HEK293T (cell line): ENCODE results near the gene PPP2R5C.

Experiments used
- CTCF ChIA-PET: fragments of 350-600 bp; formaldehyde crosslinking; extraction: SDS; loops from one replicate; lab custom pipeline; 2021; ENCODE audit warnings: antibody characterized with exemption, inconsistent platforms; lab: Yijun Ruan, JAX
- POLR2A ChIA-PET: fragments of 350-600 bp; formaldehyde crosslinking; extraction: SDS; loops from one replicate; lab custom pipeline; 2020; ENCODE audit warnings: antibody characterized with exemption, inconsistent platforms; lab: Yijun Ruan, JAX
- DNase-seq: peaks from one replicate; pipeline ENCODE4 v3.0.0; 2012; ENCODE audit warnings: mixed read lengths; ENCODE audit errors: extremely low spot score
- ARNT ChIP-seq: fragments of 450-650 bp; IDR thresholded peaks from 2 replicates; pipeline ENCODE4 v1.6.1; 2017; ENCODE audit warnings: mild to moderate bottlenecking
- BHLHE40 ChIP-seq: fragments of 450-650 bp; IDR thresholded peaks from 2 replicates; pipeline ENCODE4 v1.6.1; 2016; ENCODE audit warnings: mild to moderate bottlenecking, moderate library complexity, borderline replicate concordance
- CTBP1 ChIP-seq: fragments of 450-650 bp; IDR thresholded peaks from 2 replicates; pipeline ENCODE4 v1.6.1; 2016; ENCODE audit warnings: borderline replicate concordance
- ELF4 ChIP-seq: fragments of 450-650 bp; IDR thresholded peaks from 2 replicates; pipeline ENCODE4 v1.6.1; 2017; ENCODE audit warnings: antibody characterized with exemption
- FOXA1 ChIP-seq: fragments of 450-650 bp; IDR thresholded peaks from 2 replicates; pipeline ENCODE4 v1.6.1; 2016; ENCODE audit warnings: mild to moderate bottlenecking
- FOXK2 ChIP-seq: fragments of 450-650 bp; IDR thresholded peaks from 2 replicates; pipeline ENCODE4 v1.6.1; 2016; ENCODE audit warnings: mild to moderate bottlenecking
- FOXM1 ChIP-seq: fragments of 450-650 bp; IDR thresholded peaks from 2 replicates; pipeline ENCODE4 v1.6.1; 2017; ENCODE audit warnings: mild to moderate bottlenecking, borderline replicate concordance
- HDGF ChIP-seq: fragments of 450-650 bp; IDR thresholded peaks from 2 replicates; pipeline ENCODE4 v1.6.1; 2017; ENCODE audit warnings: antibody characterized with exemption, borderline replicate concordance
- L3MBTL2 ChIP-seq: fragments of 450-650 bp; conservative IDR thresholded peaks from 2 replicates; pipeline ENCODE4 v1.6.1; 2016; ENCODE audit warnings: mild to moderate bottlenecking
- LEF1 ChIP-seq: fragments of 450-650 bp; IDR thresholded peaks from 2 replicates; pipeline ENCODE4 v1.6.1; 2017; ENCODE audit warnings: mild to moderate bottlenecking, borderline replicate concordance
- NFRKB ChIP-seq: fragments of 450-650 bp; IDR thresholded peaks from 2 replicates; pipeline ENCODE4 v1.6.1; 2016; ENCODE audit warnings: mild to moderate bottlenecking, moderate library complexity
- PKNOX1 ChIP-seq: fragments of 450-650 bp; IDR thresholded peaks from 2 replicates; pipeline ENCODE4 v1.6.1; 2016
- SP1 ChIP-seq: fragments of 450-650 bp; IDR thresholded peaks from 2 replicates; pipeline ENCODE4 v1.6.1; 2017
- SUZ12 ChIP-seq: fragments of 450-650 bp; IDR thresholded peaks from 2 replicates; pipeline ENCODE4 v1.6.1; 2016; ENCODE audit warnings: mild to moderate bottlenecking
- TARDBP ChIP-seq: fragments of 450-650 bp; IDR thresholded peaks from 2 replicates; pipeline ENCODE4 v1.6.1; 2016
- ZNF384 ChIP-seq: fragments of 450-650 bp; IDR thresholded peaks from 2 replicates; pipeline ENCODE4 v1.6.1; 2016

PPP2R5C gene

DNA sequence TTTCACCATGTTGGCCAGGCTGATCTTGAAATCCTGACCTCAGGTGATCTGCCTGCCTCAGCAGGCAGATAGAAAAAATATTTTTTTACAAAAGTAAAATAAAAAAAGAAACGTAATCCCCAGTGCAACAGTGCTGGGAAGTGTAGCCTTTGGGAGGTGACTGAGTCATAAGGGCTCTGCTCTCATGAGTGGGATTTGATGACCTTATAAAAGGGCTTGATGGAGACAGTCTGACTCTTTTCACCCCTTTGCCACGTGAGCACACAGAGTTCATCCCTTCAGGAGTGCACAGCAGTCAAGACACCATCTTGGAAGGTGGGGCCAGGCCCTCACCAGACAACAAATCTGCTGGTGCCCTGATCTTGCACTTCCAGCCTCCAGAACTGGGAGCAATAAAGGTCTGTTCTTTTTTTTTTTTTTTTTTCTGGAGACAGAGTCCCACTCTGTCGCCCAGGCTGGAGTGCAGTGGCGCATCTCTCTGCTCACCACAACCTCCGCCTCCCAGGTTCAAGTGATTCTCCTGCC is 178.2 kb downstream of the PPP2R5C start:
- ChIA-PET CTCF (no interaction called here), POLR2A (no interaction called here)
- TF ChIP-seq HDGF (no peak), FOXK2 (no peak)
- DNase-seq: no peak

- TF ChIP-seq ELF4 (no peak), HDGF (no peak), FOXK2 (no peak), SP1 (no peak), ARNT (no peak), NFRKB (no peak)
- ChIA-PET CTCF (interaction anchor here (0.7 kb wide), 1 partner anchor 8 kb away, joined by 3 read pairs; no protein-coding TSS in a partner anchor), POLR2A (no interaction called here)
- DNase-seq: no peak
Observed at GRCh38 chr14:101944451-101944850, 182.9 kb downstream of the PPP2R5C start.

DNA sequence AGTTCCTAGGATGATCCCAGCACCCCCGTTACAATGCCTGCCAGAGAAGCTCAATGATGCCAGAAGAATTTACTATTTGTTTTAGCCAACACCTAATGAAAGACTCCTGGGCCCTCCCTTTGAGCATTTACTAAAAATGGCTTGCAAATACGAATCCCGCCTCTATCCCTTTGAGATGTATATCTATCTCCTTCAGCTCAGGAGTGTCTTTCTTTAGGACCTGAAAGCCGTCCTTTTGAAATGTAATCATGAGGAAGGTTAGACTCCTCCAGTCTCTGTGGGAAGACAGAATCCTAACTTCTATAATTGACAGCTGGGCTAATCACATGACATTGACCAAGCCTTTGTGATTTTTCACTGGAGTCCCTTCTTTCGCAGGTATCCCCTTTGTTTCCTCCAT is 183.7 kb downstream of the PPP2R5C start:
- TF ChIP-seq ELF4: no peak
- no peak for TF ChIP-seq ZNF384
- no peak for TF ChIP-seq ARNT
- TF ChIP-seq NFRKB: no peak
- TF ChIP-seq L3MBTL2: no peak
- TF ChIP-seq FOXK2: no peak
- TF ChIP-seq TARDBP: no peak
- TF ChIP-seq HDGF: no peak
- TF ChIP-seq FOXM1: no peak
- no peak for TF ChIP-seq SP1
- TF ChIP-seq SUZ12: no peak
- TF ChIP-seq LEF1: no peak
- no peak for TF ChIP-seq PKNOX1
- TF ChIP-seq BHLHE40: no peak
- TF ChIP-seq FOXA1: no peak
- TF ChIP-seq CTBP1: no peak
- ChIA-PET CTCF (no interaction called here), POLR2A (no interaction called here)
- DNase-seq: no peak

GRCh38 chr14:101947577-101947903 is 186.0 kb downstream of the PPP2R5C start:
- TF ChIP-seq ELF4 (no peak), SP1 (no peak), LEF1 (no peak)
- DNase-seq: no peak
- CTCF ChIA-PET: no interaction called here
- POLR2A ChIA-PET: interaction anchor here (0.6 to 2.7 kb wide), 10 partner anchors 10 to 240 kb away, joined by 3 to 18 read pairs (median 7); partner anchors contain the start of gene DYNC1H1

GRCh38 chr14:101947904-101948665 is 186.6 kb downstream of the PPP2R5C start:
- ChIA-PET POLR2A (interaction anchor here (0.6 to 2.7 kb wide), 16 partner anchors 9 to 241 kb away, joined by 3 to 18 read pairs (median 4); partner anchors contain the start of gene DYNC1H1), CTCF (interaction anchor here (1.2 kb wide), 1 partner anchor 13 kb away, joined by 7 read pairs; no protein-coding TSS in a partner anchor)
- DNase-seq: peak; percentile 99
- TF ChIP-seq PKNOX1 (peak; percentile 91), SP1 (peak; percentile 94), FOXK2 (no peak), L3MBTL2 (peak; percentile 90), FOXA1 (no peak), ELF4 (peak; percentile 72)

- TF ChIP-seq HDGF: no peak
- TF ChIP-seq ELF4: no peak
- TF ChIP-seq L3MBTL2: 0 out of 2 replicates have a peak, but pooled peaks have one; percentile 76
- no peak for DNase-seq
- CTCF ChIA-PET: interaction anchor here (1.2 kb wide), 1 partner anchor 12 kb away, joined by 7 read pairs; no protein-coding TSS in a partner anchor
- POLR2A ChIA-PET: interaction anchor here (0.8 to 2.7 kb wide), 11 partner anchors 9 to 208 kb away, joined by 3 to 18 read pairs (median 5); partner anchors contain the start of gene DYNC1H1
Observed at GRCh38 chr14:101948666-101949216, 187.2 kb downstream of the PPP2R5C start.

DNA sequence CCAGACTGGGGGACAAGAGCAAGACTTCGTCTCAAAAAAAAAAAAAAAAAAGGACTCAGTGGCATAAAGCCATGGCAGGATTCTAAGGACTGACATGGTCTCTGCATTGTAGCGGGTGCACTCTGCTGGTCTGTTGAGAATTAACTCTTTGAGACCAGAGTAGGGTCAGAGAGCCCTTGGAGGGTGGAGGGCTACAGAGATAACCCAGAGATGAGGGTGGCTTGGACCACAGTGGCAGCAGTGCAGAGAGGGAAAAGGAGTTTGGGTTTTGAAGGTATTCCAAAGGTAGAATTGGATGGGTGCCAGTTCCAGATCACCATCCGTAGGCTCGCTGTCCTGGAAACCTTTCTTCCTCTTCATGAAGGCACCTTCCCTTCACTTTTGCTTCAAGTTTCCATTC is 188.6 kb downstream of the PPP2R5C start:
- CTCF ChIA-PET: interaction anchor here (0.6 kb wide), 1 partner anchor 810 kb away, joined by 3 read pairs; no protein-coding TSS in a partner anchor

More for the DNA sequence above, 188.6 kb downstream of the PPP2R5C start:
- TF ChIP-seq ARNT: no peak
- peak; percentile 11; the same call in 1 of the 2 replicates for TF ChIP-seq ZNF384
- no peak for DNase-seq
- POLR2A ChIA-PET: no interaction called here
